GM19395 (cell line): Measurements from ENCODE around the gene HERC4.
"Not testable (repeated sequence)": the region's sequence is repeated elsewhere in the genome, so short reads cannot be mapped to it uniquely, and the experiment has no call there.

Source experiments
- ATAC-seq: cut with Tn5 transposase; IDR thresholded peaks from one replicate; pipeline ENCODE4 v1.9.1; 2021; ENCODE audit warnings: mild to moderate bottlenecking, moderate library complexity; ENCODE audit not compliant: unreplicated experiment

HERC4 gene

GRCh38 chr10:67884842-67885670 is 190.0 kb downstream of the HERC4 start:
- ATAC-seq, result peak; percentile 69

- peak; percentile 86 for ATAC-seq
Observed at GRCh38 chr10:67884313-67884841, 190.7 kb downstream of the HERC4 start, which contains the start of gene SIRT1. SIRT1 (plus strand) TSS chr10:67884656; CDS start chr10:67884722, 66 bp downstream.

- no peak for ATAC-seq
Observed at GRCh38 chr10:67883710-67884312, 191.3 kb downstream of the HERC4 start.

GRCh38 chr10:67878133-67878532 is 196.9 kb downstream of the HERC4 start:
- ATAC-seq, result no peak

- not testable (repeated sequence) for ATAC-seq
Observed at GRCh38 chr10:67877421-67877820, 197.7 kb downstream of the HERC4 start.

GRCh38 chr10:67875340-67876238 is 199.5 kb downstream of the HERC4 start:
- ATAC-seq, result no peak
